AG10803 (cell line): ENCODE data around the gene ZNF488.

Source experiments
- DNase-seq: peaks from one replicate; pipeline ENCODE4 v3.0.0; 2010; ENCODE audit warnings: low read depth
- H3K4me3 ChIP-seq: 2 replicates; pipeline ENCODE4 v1.5.1; 2011; ENCODE audit warnings: mild to moderate bottlenecking, low read length, control low read depth
- CTCF ChIP-seq: conservative IDR thresholded peaks from 2 replicates; pipeline ENCODE4 v1.5.1; 2011; ENCODE audit warnings: mild to moderate bottlenecking, low read length, control low read depth, inconsistent platforms

ZNF488 gene

GRCh38 chr10:47376522-47377220 lies 7.4 kb downstream of the ZNF488 start:
- no peak overlapping the region for H3K4me3 ChIP-seq
- no peak for TF ChIP-seq CTCF
- no peak for DNase-seq

GRCh38 chr10:47374611-47375536 lies 9.2 kb downstream of the ZNF488 start:
- H3K4me3 ChIP-seq = no peak overlapping the region
- no peak for TF ChIP-seq CTCF
- DNase-seq = peak; percentile 60

- no peak for DNase-seq
- TF ChIP-seq CTCF = no peak
These were observed 11.4 kb downstream of the ZNF488 start for GRCh38 chr10:47372726-47373125.

GRCh38 chr10:47371629-47372485 lies 12.2 kb downstream of the ZNF488 start:
- DNase-seq = no peak
- no peak overlapping the region for H3K4me3 ChIP-seq
- TF ChIP-seq CTCF = no peak

More at GRCh38 chr10:47372726-47373125, 11.4 kb downstream of the ZNF488 start:
- no peak overlapping the region for H3K4me3 ChIP-seq

GRCh38 chr10:47370878-47371277 lies 13.2 kb downstream of the ZNF488 start:
- no peak for DNase-seq
- no peak for TF ChIP-seq CTCF
- H3K4me3 ChIP-seq = no peak overlapping the region

GRCh38 chr10:47370015-47370767 lies 13.9 kb downstream of the ZNF488 start:
- no peak for DNase-seq
- H3K4me3 ChIP-seq = no peak overlapping the region
- TF ChIP-seq CTCF = no peak
